ENCODE data around the gene RPEL1.

DNA sequence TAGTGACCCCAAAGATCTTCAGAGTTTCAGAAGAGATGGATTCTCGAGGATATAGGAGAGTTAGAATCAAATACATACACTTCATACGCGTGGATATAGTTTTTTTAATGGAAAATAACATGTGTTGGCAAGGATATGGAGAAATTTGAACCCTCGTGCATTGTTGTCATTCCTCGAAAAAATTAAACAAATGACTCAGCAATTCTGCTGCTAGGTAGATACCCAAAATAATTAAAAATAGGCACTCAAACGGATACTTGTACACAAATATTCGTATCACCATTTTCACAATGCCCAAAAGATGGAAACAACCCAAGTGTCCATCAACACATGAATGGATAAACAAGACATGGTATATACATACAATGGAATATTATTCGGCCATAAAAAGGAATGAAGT, 47.0 kb upstream of the RPEL1 start:
- TF ChIP-seq CTCF (IDR thresholded peaks at IDR 0.05): no peak
- TF ChIP-seq EZH2 (IDR thresholded peaks at IDR 0.05; ENCODE audit: borderline replicate concordance, insufficient read depth, low read depth, low read length, poor library complexity, severe bottlenecking): no peak
